GM18502 (cell line): ENCODE measurements around the gene GPR37.

ENCODE experiments used
- ATAC-seq: cut with Tn5 transposase; IDR thresholded peaks from one replicate; pipeline ENCODE4 v1.9.1; 2021; ENCODE audit warnings: mild to moderate bottlenecking; ENCODE audit not compliant: unreplicated experiment, poor library complexity

GPR37 gene, protein sequence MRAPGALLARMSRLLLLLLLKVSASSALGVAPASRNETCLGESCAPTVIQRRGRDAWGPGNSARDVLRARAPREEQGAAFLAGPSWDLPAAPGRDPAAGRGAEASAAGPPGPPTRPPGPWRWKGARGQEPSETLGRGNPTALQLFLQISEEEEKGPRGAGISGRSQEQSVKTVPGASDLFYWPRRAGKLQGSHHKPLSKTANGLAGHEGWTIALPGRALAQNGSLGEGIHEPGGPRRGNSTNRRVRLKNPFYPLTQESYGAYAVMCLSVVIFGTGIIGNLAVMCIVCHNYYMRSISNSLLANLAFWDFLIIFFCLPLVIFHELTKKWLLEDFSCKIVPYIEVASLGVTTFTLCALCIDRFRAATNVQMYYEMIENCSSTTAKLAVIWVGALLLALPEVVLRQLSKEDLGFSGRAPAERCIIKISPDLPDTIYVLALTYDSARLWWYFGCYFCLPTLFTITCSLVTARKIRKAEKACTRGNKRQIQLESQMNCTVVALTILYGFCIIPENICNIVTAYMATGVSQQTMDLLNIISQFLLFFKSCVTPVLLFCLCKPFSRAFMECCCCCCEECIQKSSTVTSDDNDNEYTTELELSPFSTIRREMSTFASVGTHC

DNA sequence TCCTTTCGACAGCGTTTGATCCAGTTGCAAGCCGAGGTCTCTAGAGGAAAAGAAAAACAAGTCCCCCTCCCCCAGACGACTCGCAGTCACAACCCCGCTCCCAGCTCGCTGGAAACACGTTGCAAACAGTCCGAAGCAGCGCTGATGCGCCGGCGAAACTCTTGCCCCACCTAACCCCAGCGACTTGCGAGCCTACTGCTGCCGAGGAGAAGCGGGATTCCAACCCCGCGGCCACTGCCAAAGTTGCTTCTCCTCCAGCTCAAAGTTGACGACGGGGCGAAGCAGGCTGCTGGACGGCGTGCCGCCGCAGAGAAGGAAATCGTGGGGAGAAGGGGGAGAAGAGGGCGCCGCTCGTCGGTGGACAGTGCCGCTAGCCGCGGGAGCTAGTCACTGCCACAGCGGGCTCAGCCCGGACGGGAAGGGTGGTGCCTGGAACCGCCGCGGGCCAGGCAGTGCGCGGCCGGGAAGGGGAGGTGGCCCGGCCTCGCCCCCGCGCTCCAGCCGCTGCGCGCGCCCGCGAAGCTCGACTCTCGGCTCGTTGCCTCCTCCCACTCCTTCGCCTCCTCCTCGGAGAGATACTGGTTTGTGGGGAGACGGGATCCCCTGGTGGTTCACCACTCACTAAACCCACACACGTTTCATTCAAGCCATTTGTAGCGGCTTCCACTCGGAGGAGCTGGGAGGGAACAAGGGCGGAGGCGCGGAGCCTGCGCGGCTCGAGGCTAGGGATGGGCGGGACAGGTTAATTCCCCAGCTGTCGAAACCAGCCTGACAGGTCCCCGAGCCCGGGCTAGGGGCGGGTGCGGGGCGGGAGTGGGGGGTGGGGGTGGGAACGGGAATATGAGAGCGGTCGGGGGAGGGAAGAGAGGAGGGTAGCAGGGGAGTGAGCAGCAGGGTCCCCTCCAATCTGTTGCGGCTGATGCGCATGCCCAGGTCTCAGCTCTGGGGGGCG is at the start of gene GPR37:
Gene GPR37 (minus strand): TSS at position 392 of the 952 bp plus-strand sequence. CDS start 816 bp downstream, outside the sequence.
- ATAC-seq = peak; percentile 50

DNA sequence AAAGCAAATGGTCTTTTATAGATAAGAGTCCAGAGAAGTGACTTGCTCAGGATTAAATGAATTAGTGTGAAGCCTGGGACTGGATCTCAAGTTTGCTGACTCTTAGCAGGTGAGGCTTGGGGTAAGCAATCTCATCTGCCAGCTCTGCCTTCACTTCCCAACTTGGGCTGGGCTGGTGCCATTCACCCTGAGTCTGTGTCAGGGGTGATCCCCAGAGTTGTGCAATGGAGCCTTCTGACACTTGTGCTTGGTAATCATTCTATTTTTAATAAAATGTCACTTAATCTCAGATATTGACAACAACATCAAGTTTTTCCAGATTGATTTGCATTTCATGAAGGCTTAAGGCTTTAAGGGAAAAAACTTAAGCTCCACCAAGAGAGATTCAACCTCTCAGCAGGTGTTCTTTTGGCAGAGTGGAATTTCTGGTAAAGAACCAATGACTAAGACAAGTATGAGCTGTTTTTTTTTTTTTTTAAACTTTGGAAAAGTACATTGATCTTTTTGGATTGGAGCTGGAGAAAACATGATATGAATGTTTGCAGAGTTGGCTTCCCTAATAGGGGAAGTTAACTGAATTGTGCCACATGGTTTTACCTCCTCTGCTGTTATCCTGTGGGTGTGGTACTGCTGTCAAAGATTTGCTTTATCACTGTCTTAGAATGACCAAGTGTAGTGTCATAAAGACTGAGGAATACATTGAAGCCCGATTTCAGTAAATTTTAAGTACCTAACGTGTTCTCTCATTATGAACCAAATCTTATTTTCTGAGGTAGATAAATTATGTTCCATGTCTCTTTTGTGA is 48.6 kb upstream of the GPR37 start:
- ATAC-seq = no peak

DNA sequence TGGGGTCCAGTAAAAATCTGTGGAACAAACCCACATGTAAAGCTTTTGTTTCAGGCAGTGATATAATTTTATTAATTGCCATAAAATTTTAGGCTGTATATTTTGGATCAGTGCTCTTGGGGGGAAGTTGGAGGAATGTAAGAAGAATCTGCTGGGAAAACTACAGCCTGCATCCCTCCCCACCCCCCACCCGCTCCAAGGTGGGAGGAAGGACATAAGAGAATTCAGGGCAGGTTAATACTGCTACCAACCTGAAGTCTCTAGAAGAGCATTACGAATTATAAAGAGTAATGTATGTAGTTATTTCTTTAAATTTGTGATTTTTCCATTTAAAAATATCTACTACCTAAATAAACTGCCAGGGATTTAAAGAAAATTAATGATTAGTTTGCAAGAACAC is 47.2 kb upstream of the GPR37 start:
- no peak for ATAC-seq

DNA sequence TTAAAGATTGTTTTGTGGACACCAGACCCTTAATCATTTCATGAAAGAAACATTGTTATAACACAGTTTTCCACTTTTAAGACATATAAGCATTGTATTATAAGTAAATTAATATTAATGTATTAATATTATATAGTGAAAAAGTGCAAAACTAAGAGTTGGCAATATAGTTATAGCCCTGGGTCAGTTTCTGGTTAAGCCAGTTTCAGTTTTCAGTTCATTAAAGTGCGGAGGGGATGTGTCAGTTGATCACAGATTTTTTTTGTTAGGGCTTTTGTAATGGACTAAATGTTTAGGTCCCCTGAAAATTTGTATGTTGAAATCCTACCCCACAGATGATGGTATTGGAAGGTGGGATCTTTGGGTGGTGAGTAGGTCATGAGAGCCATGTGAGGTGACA is 45.7 kb upstream of the GPR37 start:
- ATAC-seq = no peak

DNA sequence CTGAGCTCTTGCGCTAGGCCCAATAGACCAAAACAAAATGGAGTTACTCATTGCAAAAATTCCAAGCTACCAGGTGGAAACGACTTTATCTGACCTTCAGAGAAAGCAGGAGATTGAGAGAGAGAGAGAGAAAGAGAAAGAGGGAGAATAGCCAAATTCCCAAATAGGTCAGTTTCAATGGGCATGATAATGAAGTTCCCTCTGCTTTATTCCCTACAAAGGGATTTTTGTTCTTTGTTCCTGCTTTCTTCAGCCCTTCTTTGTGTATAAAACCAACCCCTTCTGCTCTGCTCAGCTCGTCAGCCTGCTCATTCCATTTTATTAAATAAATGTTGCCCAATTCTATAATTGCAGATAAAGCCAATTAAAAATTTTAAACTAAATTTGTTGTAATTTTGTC is 45.0 kb upstream of the GPR37 start:
- no peak for ATAC-seq

DNA sequence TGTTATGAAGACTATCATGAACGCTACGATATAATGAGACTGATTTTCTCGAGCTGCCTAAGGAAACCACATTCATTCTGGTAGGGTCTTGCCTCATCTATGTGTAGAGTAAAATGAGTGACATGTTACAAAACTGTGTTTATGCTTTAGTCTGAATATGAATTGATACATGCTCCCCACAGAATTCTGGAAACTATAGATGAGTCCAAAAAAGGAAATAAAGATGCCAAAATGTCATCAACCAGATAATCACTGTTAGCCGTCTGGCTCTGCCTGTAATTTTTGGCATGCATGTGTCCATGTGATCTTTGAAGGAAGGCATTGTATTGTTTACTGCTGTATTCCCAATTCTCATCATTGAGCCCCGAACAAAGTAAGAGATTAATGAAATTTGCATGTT is 42.6 kb upstream of the GPR37 start:
- ATAC-seq = no peak

DNA sequence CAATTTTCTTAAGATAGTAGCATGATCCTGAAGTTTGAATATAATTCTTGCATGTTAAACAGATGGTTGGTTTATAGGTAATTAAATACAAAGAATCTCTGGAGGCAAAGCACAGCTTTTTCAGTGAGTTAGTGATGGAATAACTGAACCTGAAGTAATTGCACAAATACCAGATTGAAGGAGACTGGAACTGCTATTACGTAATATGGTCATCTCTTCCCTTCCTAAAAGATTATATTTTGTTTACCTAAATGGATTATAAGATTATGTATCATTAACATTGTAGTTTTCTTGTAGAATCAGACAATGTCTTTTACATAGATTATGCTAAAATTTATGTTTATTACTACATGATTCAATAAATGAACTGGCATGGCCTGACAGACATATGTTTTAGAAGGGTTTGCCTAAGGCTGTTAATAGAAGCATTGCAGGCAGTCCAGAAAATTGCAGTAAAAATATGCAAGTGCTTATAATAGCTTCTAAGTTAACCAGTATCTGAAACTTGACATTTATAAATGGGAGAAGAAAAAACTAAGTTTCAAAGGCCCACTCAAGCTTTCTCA is 35.8 kb upstream of the GPR37 start:
- ATAC-seq = no peak

DNA sequence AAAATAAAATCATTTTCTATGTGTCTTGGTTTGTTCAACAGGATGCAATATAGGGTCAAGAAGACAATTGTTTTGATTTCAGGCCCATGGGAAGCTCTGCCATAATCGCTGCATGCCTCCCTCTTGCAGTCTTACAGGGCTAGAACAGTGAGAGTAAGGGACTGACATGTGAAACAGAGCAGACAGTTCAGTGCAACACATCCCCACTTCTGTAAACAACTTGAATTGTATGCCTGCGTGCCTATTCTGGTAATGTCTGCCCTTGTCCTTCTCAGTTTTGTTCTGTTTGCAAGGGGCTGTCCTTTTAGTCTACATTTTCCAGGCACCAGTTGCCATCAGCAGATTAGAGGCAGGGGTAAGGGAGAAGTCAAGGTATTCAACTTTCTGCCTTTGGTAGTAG is 34.8 kb upstream of the GPR37 start:
- no peak for ATAC-seq

DNA sequence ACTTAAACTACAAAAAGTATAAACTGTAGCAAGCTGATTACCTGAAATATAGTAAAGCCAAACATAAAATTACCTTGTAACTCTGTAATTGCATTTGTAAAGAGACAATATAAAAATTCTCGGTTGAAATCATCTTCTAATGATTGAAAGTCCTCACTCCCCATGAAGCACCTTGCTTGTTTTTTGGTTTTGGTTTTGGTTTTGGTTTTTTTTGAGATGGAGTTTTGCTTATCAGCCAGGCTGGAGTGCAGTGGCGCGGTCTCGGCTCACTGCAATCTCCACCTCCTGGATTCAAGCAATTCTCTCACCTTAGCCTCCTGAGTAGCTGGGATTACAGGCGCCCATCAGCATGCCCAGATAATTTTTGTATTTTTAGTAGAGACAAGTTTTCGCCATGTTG is 33.9 kb upstream of the GPR37 start:
- ATAC-seq = no peak

DNA sequence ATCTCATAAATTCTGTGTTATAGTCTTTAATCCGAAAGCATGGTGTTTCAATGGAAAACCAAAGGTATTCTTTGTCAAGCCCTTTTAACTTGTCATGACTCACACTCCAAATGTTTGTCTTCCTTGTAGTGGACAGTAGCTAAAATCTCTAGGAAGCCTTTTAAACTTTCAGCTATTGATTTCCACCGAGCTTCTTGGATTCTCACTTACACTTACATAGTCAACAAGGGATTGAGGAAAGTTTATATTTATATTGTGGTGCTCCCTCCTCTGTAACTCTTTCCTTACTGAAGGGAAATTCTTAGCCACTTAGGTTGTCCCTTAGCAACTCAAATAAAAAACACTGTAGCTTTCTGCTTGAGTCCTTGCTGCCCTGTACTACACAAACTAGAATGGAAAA is 31.2 kb upstream of the GPR37 start:
- no peak for ATAC-seq

DNA sequence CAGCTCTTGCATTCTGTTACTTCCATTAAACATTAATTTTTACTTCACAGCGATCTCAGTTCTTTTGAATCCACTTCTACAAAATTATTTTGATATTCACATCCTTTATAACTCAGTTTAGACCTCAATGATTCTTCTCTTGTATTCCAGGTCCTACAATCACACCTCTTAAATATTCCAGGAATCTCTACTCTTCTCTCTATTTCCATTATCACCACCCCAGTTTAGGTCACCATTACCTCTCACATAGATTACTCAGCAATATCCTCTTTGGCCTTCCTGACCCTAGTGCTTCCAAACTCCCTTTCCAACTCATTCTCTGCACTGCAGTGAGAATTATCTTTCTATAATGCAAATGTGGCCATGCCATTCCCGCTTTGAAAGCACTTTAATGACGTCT is 27.1 kb upstream of the GPR37 start:
- no peak for ATAC-seq

DNA sequence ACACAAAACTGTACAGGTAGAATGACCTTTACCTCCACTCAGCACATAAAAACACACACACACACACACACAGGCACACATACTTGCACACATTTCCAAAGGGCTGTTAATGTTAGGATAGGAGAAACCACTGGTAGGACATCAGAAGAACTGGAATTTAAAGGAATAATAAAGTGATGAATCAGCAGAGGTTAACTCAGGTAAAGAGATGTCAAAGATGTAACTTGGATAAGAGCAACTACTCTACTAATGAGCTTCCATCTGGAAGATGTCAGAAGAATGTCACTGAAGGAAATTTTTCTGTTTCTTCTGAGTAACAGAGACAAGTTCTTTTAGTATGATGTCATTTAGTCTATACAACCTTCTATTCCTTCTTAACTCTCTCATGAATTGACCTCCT is 26.4 kb upstream of the GPR37 start:
- no peak for ATAC-seq

DNA sequence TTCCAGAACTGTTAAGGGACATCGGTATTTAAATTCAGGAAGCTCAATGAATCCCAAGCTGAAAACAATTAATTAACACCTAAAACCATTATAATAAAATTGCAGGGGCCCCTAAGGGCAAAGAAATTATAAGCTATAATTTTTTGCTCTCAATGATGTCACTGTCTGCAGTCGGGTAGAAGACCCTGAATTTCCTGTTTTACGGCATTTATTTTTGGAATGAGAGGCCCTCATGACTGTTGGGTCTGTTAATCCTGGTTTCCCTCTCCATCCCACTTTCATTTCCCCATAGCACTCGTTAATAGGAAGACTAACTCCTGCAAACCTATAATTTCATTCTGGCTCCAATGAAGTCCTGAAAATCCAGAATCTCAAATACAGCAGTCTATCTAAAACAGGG is 25.8 kb upstream of the GPR37 start:
- no peak for ATAC-seq

DNA sequence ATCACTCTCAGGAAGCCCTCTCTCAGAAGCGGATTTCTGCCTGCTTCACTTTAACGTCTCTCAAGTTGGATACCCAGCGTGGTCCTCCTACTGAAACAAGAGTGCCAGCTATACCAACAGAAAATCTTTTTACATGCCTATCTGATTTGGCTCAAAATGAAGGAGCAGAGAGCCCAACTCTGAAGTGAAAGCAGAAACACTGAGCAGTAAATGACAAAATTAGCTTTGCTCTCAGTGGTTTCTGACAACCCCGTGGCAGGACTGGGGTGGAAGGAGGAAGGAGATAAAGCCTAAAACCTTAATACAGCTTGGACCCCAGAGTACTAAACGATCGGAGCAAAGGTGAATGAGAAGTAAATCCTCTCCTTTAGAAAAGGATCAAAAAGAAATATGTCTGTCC is 25.1 kb upstream of the GPR37 start:
- ATAC-seq = peak; percentile 53

DNA sequence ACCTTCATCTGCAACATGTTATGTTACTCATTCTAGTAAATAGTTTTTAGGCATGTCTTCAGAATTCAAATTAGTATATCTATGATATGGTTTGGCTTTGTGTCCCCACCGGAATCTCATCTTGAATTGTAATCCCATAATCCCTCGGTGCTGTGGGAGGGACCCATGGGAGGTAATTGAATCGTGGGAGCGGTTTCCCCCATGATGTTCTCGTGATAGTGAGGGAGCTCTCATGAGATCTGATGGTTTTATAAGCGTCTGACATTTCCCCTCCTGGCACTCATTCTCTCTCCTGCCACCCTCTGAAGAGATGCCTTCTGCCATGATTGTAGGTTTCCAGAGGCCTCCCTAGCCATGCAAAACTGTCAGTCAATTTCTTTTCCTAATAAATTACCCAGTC is 20.4 kb upstream of the GPR37 start:
- ATAC-seq = no peak

DNA sequence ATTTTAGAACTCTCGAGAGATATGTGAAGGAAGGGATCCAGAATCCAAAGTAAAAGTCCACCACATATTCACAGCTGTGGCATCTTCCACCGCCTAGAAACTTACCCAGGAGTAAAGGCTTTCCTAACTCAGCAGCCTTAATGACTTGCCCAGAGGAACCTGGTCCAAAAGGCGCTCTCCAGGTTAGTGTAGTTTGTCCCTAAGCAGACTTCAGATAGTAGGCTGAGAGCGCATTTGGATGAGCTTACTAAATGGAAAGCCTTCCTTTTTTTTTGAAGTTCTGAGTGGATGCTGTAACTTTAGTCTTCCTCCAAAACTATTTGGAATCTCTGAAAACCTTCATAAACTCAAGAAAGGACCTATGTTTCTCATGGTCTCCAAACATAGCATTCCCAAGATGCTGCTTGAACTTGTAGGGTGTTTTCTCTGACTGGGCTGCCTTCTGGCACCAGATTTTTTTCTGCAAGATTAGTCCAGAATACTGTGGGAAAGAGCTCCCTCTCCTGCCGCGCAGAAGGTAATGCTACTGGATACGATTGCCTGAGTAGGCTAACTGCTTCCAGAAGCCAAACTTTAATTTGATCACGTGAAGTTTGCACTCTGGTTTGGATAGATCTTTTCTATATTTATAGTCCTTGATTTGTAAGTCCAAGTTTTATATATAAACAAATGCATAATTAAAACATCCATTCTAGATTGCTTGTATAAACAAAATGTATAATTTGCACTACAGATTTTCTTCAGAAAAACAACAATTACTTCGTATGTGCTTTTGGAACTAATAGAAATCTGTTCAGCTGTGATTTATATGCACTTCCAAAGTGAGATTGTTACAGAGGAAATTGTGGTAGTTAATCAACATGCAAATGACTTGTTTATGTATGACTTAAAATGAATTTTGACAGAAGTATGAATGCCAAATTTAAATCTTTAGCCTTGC is 19.6 kb upstream of the GPR37 start:
- peak; percentile 87 for ATAC-seq

DNA sequence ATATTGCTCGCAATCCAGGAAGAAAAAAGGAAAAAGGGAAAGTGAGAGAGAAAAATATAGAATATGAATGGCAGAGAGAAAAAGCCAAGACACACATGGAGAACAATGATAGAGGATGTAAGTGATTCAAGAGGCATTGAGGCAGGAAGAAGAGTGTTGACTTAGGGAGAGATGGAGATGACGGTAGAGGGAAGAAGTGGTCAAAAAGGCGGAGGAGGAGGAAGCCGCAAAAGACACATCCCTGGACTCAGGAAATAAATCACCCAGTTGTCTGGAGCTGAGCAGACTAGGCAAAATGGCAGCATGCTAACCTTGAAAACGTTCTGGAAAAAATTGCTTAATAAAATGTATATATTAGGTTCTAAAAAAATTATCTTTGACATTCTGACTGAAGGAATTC is 17.7 kb upstream of the GPR37 start:
- no peak for ATAC-seq

DNA sequence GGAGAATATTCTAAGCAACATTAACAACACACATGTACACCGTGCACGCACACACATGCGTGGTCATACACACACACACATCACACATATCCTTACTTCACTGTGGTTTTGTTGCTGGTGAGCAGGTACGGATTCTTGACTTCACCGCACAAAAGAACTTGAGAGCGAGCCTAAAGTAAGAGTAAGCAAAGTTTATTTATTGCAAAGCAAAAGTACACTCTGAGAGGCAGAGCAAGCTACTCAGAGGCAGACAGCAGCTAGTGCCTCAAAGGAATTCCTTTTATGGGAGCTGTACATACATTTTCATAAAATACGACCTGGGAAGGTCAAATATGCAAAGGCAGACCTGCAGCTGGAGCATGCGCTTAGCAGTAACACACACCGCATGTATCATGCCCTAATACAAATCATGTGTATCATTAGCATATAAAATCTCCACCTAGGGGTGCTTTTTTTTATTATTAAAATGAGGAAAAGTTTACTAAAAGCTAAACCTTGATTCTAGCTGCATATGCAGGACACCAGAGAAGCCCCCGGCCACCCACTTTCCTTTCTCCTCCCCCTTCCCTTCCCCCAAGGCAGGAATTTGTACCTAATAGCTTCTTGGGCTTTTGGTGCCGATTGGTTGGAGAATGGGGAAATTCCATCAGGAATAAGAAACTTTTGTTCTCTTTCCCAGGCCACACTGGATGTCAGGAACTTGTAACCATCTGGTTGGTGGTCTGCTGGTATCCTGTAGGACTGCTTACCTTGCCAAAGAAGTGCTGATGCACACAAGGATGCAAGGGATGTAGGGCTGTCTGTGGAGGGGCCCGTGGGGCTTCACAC is 16.5 kb upstream of the GPR37 start:
- ATAC-seq = no peak
